ENCODE data around the gene DBI.
A peak's percentile ranks its signal among the peaks of the same experiment; 100 is the strongest.
"Not testable (repeated sequence)": the region's sequence is repeated elsewhere in the genome, so short reads cannot be mapped to it uniquely, and the experiment has no call there.

DBI gene

GRCh38 chr2:119366161-119366648, 572 bp upstream of the DBI start:
- no peak for DNase-seq

- DNase-seq: peak in 1 of 2 experiments; percentile 26
Measured at GRCh38 chr2:119367472-119368099, 809 bp downstream of the DBI start.

- no peak for DNase-seq
Measured at GRCh38 chr2:119369845-119370244, 3.1 kb downstream of the DBI start.

GRCh38 chr2:119371111-119371510, 4.3 kb downstream of the DBI start:
- DNase-seq: no peak

- DNase-seq: no peak
Measured at GRCh38 chr2:119372778-119373568, 6.2 kb downstream of the DBI start.

- not testable (repeated sequence) for DNase-seq
Measured at GRCh38 chr2:119373907-119374745, 7.3 kb downstream of the DBI start.

- DNase-seq: not testable (repeated sequence)
Measured at GRCh38 chr2:119376406-119376805, 9.6 kb downstream of the DBI start.

GRCh38 chr2:119376810-119377209, 10.0 kb downstream of the DBI start:
- no peak for DNase-seq

GRCh38 chr2:119377294-119377992, 10.7 kb downstream of the DBI start:
- DNase-seq: no peak

GRCh38 chr2:119377993-119378345, 11.2 kb downstream of the DBI start:
- DNase-seq: no peak

- DNase-seq: no peak
Measured at GRCh38 chr2:119378566-119378965, 11.8 kb downstream of the DBI start.

GRCh38 chr2:119383410-119384140, 16.8 kb downstream of the DBI start:
- DNase-seq: no peak

GRCh38 chr2:119384971-119385370, 18.2 kb downstream of the DBI start:
- DNase-seq: no peak

GRCh38 chr2:119385466-119385865, 18.7 kb downstream of the DBI start:
- DNase-seq: no peak

- DNase-seq: no peak
Measured at GRCh38 chr2:119387381-119388129, 20.8 kb downstream of the DBI start.

- DNase-seq: no peak
Measured at GRCh38 chr2:119389615-119390306, 23.0 kb downstream of the DBI start.

GRCh38 chr2:119393971-119394748, 27.4 kb downstream of the DBI start:
- DNase-seq: no peak

GRCh38 chr2:119397196-119397595, 30.4 kb downstream of the DBI start:
- no peak for DNase-seq

GRCh38 chr2:119402106-119402505, 35.3 kb downstream of the DBI start:
- no peak for DNase-seq

All from SW 1271 (cell line).